HepG2 (cell line): ENCODE results near the gene ATP6V0E2. TPM values are rescaled to one million over a fixed set of nuclear protein-coding genes. Genes with fewer than 3 reads are reported as not detected.

ENCODE experiments used
- CEBPG ChIP-seq: IDR thresholded peaks from 2 replicates; pipeline ENCODE4 v1.6.1; 2016
- CREM ChIP-seq, 2 experiments: sonication (generic) in 1 of 2; formaldehyde crosslinking in 1 of 2; IDR thresholded peaks; 2 replicates each; pipeline versions ENCODE4 v1.4.0 to v1.6.1; 2016 to 2020; ENCODE audit warnings: antibody characterized with exemption in 1 of 2, mild to moderate bottlenecking in 1 of 2, missing genetic modification reagents in 1 of 2
- DR1 ChIP-seq: sonication (generic); formaldehyde crosslinking; IDR thresholded peaks from 2 replicates; pipeline ENCODE4 v1.8.0; 2021; ENCODE audit warnings: mild to moderate bottlenecking, missing genetic modification reagents, inconsistent platforms
- FOSL2 ChIP-seq: sonication (generic); formaldehyde crosslinking; IDR thresholded peaks from 2 replicates; pipeline ENCODE4 v1.4.0; 2020; ENCODE audit warnings: missing genetic modification reagents
- FOXM1 ChIP-seq: sonication (generic); formaldehyde crosslinking; IDR thresholded peaks from 2 replicates; pipeline ENCODE4 v1.5.0; 2020; ENCODE audit warnings: missing genetic modification reagents
- GABPB1 ChIP-seq: IDR thresholded peaks from 2 replicates; pipeline ENCODE4 v1.6.1; 2016; ENCODE audit warnings: mild to moderate bottlenecking, missing genetic modification reagents, moderate library complexity, missing compliant biosample characterization
- HOXA3 ChIP-seq: sonication (generic); formaldehyde crosslinking; IDR thresholded peaks from 2 replicates; pipeline ENCODE4 v1.5.0; 2020; ENCODE audit warnings: missing genetic modification reagents
- MED13 ChIP-seq: sonication (generic); formaldehyde crosslinking; IDR thresholded peaks from 2 replicates; pipeline ENCODE4 v1.5.0; 2020; ENCODE audit warnings: missing genetic modification reagents
- NONO ChIP-seq, 2 experiments: fragments of 450-650 bp in 1 of 2; sonication (generic) in 1 of 2; formaldehyde crosslinking in 1 of 2; IDR thresholded peaks in 1 of 2; conservative IDR thresholded peaks in 1 of 2; 2 replicates each; pipeline versions ENCODE4 v1.6.1 to v1.8.0; 2017 to 2022; ENCODE audit warnings: mild to moderate bottlenecking in 1 of 2, missing genetic modification reagents in 1 of 2, moderate library complexity in 1 of 2
- NR2F6 ChIP-seq, 2 experiments: IDR thresholded peaks; 2 replicates each; pipeline ENCODE4 v1.6.1; 2016; ENCODE audit warnings: antibody characterized with exemption in 1 of 2, mild to moderate bottlenecking in 1 of 2
- SNRNP70 ChIP-seq: fragments of 200-400 bp; formaldehyde crosslinking; IDR thresholded peaks from 2 replicates; pipeline ENCODE4 v1.6.1; 2017; ENCODE audit warnings: mild to moderate bottlenecking, low read depth, low read length, moderate library complexity
- SRSF9 ChIP-seq: fragments of 200-400 bp; formaldehyde crosslinking; IDR thresholded peaks from 2 replicates; pipeline ENCODE4 v1.6.1; 2018; ENCODE audit warnings: borderline replicate concordance, mild to moderate bottlenecking, low read depth, low read length; ENCODE audit not compliant: insufficient read depth, poor library complexity, severe bottlenecking
- ZNF20 ChIP-seq: sonication (generic); formaldehyde crosslinking; IDR thresholded peaks from 2 replicates; pipeline ENCODE4 v1.4.0; 2020; ENCODE audit warnings: mild to moderate bottlenecking, moderate library complexity, missing genetic modification reagents
- ZNF629 ChIP-seq: sonication (generic); formaldehyde crosslinking; conservative IDR thresholded peaks from 2 replicates; pipeline ENCODE4 v1.5.0; 2020; ENCODE audit warnings: missing genetic modification reagents
- ZNF672 ChIP-seq: sonication (generic); formaldehyde crosslinking; IDR thresholded peaks from 2 replicates; pipeline ENCODE4 v1.8.1; 2022; ENCODE audit warnings: missing genetic modification reagents
- ZNF687 ChIP-seq: sonication (generic); formaldehyde crosslinking; IDR thresholded peaks from 2 replicates; pipeline ENCODE4 v1.5.1; 2020; ENCODE audit warnings: mild to moderate bottlenecking, missing genetic modification reagents, moderate library complexity
- ZNF781 ChIP-seq: sonication (generic); formaldehyde crosslinking; IDR thresholded peaks from 2 replicates; pipeline ENCODE4 v1.5.1; 2020; ENCODE audit warnings: borderline replicate concordance, mild to moderate bottlenecking, missing genetic modification reagents; ENCODE audit errors: not compliant biosample characterization
- polyA plus RNA-seq, 8 experiments: library from polyadenylated mRNA; depleted of rRNA in 3 of 8; stranded (reverse) in 7 of 8; unstranded in 1 of 8; fragments of >200 nt; fragmentation: Illumina TruSeq in 4 of 8; extraction: Trizol in 4 of 8; gene quantifications; 2 replicates each; pipeline versions ENCODE4 v1.2.1 to v1.2.3, GENCODE V29; 2011 to 2016; ENCODE audit warnings: low read depth in 4 of 8, missing spikeins in 1 of 8, mixed read lengths in 1 of 8; ENCODE audit not compliant: insufficient read depth in 1 of 8
- total RNA-seq, 5 experiments: library from RNA; depleted of rRNA; stranded (reverse); fragments of >200 nt; fragmentation: Illumina TruSeq; extraction: Trizol; gene quantifications; 2 replicates each; pipeline ENCODE4 v1.2.3, GENCODE V29; 2016; ENCODE audit warnings: low read depth in 1 of 5
- TF ChIP-seq, protein P1 (sequence below): sonication (generic); formaldehyde crosslinking; IDR thresholded peaks from 2 replicates; pipeline ENCODE4 v1.8.0; 2022; ENCODE audit warnings: missing genetic modification reagents, mild to moderate bottlenecking, borderline replicate concordance
- TF ChIP-seq, protein P2 (sequence below): sonication (generic); formaldehyde crosslinking; IDR thresholded peaks from 2 replicates; pipeline ENCODE4 v1.4.0; 2020; ENCODE audit warnings: missing genetic modification reagents
- TF ChIP-seq, protein P3 (sequence below): fragments of 450-650 bp; IDR thresholded peaks from 2 replicates; pipeline ENCODE4 v1.6.1; 2016

ATP6V0E2 gene
- total and polyA plus RNA-seq, 2 of the 13 experiments (the other 11 are each of a cell fraction or from before 2014, with no cell fraction given) = 36.8 to 203 TPM

- 0 out of 2 replicates have a peak, but pooled peaks have one; percentile 24 for TF ChIP-seq ZNF687 (CRISPR knock-in tag)
- TF ChIP-seq ZNF781 (CRISPR knock-in tag) = no peak
- TF ChIP-seq ZNF629 (CRISPR knock-in tag) = no peak
- no peak for TF ChIP-seq ZNF20 (CRISPR knock-in tag)
- TF ChIP-seq, protein P1, sequence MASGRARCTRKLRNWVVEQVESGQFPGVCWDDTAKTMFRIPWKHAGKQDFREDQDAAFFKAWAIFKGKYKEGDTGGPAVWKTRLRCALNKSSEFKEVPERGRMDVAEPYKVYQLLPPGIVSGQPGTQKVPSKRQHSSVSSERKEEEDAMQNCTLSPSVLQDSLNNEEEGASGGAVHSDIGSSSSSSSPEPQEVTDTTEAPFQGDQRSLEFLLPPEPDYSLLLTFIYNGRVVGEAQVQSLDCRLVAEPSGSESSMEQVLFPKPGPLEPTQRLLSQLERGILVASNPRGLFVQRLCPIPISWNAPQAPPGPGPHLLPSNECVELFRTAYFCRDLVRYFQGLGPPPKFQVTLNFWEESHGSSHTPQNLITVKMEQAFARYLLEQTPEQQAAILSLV = no peak
- TF ChIP-seq DR1 (CRISPR knock-in tag) = no peak
- TF ChIP-seq FOSL2 (CRISPR knock-in tag) = no peak
- TF ChIP-seq, protein P2, sequence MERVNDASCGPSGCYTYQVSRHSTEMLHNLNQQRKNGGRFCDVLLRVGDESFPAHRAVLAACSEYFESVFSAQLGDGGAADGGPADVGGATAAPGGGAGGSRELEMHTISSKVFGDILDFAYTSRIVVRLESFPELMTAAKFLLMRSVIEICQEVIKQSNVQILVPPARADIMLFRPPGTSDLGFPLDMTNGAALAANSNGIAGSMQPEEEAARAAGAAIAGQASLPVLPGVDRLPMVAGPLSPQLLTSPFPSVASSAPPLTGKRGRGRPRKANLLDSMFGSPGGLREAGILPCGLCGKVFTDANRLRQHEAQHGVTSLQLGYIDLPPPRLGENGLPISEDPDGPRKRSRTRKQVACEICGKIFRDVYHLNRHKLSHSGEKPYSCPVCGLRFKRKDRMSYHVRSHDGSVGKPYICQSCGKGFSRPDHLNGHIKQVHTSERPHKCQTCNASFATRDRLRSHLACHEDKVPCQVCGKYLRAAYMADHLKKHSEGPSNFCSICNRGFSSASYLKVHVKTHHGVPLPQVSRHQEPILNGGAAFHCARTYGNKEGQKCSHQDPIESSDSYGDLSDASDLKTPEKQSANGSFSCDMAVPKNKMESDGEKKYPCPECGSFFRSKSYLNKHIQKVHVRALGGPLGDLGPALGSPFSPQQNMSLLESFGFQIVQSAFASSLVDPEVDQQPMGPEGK (CRISPR knock-in tag) = no peak
- no peak for TF ChIP-seq GABPB1
- no peak for TF ChIP-seq SNRNP70
- no peak for TF ChIP-seq CREM (IDR thresholded peaks at IDR 0.05)
- no peak for TF ChIP-seq CREM (CRISPR knock-in tag; IDR thresholded peaks at IDR 0.05)
- TF ChIP-seq MED13 (CRISPR knock-in tag) = no peak
- peak; percentile 56 for TF ChIP-seq NR2F6 (IDR thresholded peaks at IDR 0.05)
- peak; percentile 67 for TF ChIP-seq NR2F6 (CRISPR knock-in tag; IDR thresholded peaks at IDR 0.05)
- no peak for TF ChIP-seq ZNF672 (CRISPR knock-in tag)
- TF ChIP-seq CEBPG (CRISPR knock-in tag) = no peak
- TF ChIP-seq, protein P3, sequence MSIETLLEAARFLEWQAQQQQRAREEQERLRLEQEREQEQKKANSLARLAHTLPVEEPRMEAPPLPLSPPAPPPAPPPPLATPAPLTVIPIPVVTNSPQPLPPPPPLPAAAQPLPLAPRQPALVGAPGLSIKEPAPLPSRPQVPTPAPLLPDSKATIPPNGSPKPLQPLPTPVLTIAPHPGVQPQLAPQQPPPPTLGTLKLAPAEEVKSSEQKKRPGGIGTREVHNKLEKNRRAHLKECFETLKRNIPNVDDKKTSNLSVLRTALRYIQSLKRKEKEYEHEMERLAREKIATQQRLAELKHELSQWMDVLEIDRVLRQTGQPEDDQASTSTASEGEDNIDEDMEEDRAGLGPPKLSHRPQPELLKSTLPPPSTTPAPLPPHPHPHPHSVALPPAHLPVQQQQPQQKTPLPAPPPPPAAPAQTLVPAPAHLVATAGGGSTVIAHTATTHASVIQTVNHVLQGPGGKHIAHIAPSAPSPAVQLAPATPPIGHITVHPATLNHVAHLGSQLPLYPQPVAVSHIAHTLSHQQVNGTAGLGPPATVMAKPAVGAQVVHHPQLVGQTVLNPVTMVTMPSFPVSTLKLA = no peak
- TF ChIP-seq SRSF9 = no peak
- TF ChIP-seq NONO (IDR thresholded peaks at IDR 0.05) = no peak
- TF ChIP-seq NONO (CRISPR knock-in tag; conservative IDR thresholded peaks at IDR 0.05) = no peak
- no peak for TF ChIP-seq FOXM1
- TF ChIP-seq HOXA3 (CRISPR knock-in tag) = peak; percentile 24; the same call in 1 of the 2 replicates
These were observed 19.0 kb upstream of the ATP6V0E2 start (continued) for GRCh38 chr7:149854611-149855360.
